ENCODE measurements around the gene CALN1. TPM values are rescaled to one million over a fixed set of nuclear protein-coding genes. Genes with fewer than 3 reads are reported as not detected.

CALN1 gene
- total RNA-seq, 1 experiment from 2014 or later = not detected

DNA sequence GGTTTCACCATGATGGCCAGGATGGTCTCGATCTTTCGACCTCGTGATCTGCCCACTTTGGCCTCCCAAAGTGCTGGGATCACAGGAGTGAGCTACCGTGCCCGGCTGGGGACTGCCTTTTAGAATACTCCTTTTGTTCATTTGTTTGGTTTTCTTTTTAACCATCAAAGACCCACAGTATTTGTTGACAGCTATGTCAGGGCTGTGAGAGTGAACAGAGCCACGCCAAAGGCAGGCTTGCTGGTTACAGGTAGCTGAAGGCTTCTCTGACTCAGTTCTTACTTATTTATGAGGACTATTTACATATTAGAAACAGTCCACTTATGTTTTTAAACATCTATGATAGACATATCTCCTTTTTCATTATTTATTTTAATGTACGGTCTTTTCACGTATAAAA, 544.5 kb downstream of the CALN1 start:
- no peak for DNase-seq
- H4K20me1 ChIP-seq (ENCODE audit: insufficient read depth, low read depth, low read length) = no peaks in the 10 kb centered on the region
- no peaks in the 10 kb centered on the region for H3K27me3 ChIP-seq (ENCODE audit: low read length)
- no peaks in the 10 kb centered on the region for H3K4me1 ChIP-seq (ENCODE audit: low read length)
- H3K4me2 ChIP-seq (ENCODE audit: low read depth, low read length, poor library complexity, severe bottlenecking) = no peak overlapping the region
- no peak overlapping the region for H3K9ac ChIP-seq (ENCODE audit: low read length)
- H2AFZ ChIP-seq (ENCODE audit: low read length) = no peak overlapping the region
- no peaks in the 10 kb centered on the region for H3K79me2 ChIP-seq (ENCODE audit: low read length)
- H3K9me3 ChIP-seq (ENCODE audit: low read length) = no peaks in the 10 kb centered on the region
- no peak overlapping the region for H3K27ac ChIP-seq (ENCODE audit: low read length)
- no peak overlapping the region for H3K4me3 ChIP-seq (ENCODE audit: low read length)
- H3K9me2 ChIP-seq (replicated peaks; ENCODE audit: insufficient read depth, low read length) = no peaks in the 10 kb centered on the region
- H3K36me3 ChIP-seq (ENCODE audit: insufficient read depth, low read length) = no peaks in the 10 kb centered on the region

DNA sequence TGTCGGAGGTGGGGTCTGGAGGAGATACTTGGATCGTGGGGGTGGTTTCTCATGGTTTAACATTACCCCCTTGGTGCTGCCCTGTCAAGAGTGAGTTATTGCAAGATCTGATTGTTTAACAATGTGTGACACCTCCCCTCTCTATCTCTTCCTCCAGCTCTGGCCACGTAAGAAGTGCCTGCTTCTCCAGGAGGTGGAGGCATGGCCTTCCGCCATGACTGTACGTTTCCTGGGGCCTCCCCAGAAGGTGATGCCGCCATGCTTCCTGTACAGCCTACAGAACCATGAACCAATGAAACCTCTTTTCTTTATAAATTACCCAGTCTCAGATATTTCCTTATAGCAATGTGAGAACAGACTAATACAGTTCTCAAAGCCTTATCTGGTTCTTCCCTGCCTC, 547.0 kb downstream of the CALN1 start:
- H3K9me2 ChIP-seq (replicated peaks; ENCODE audit: insufficient read depth, low read length) = no peaks in the 10 kb centered on the region
- H3K79me2 ChIP-seq (ENCODE audit: low read length) = no peaks in the 10 kb centered on the region
- no peaks in the 10 kb centered on the region for H4K20me1 ChIP-seq (ENCODE audit: insufficient read depth, low read depth, low read length)
- no peak overlapping the region for H3K4me2 ChIP-seq (ENCODE audit: low read depth, low read length, poor library complexity, severe bottlenecking)
- H3K27me3 ChIP-seq (ENCODE audit: low read length) = no peaks in the 10 kb centered on the region
- no peak for DNase-seq
- H3K9ac ChIP-seq (ENCODE audit: low read length) = no peak overlapping the region
- no peak overlapping the region for H2AFZ ChIP-seq (ENCODE audit: low read length)
- no peaks in the 10 kb centered on the region for H3K4me1 ChIP-seq (ENCODE audit: low read length)
- H3K27ac ChIP-seq (ENCODE audit: low read length) = no peak overlapping the region
- H3K36me3 ChIP-seq (ENCODE audit: insufficient read depth, low read length) = no peaks in the 10 kb centered on the region
- no peaks in the 10 kb centered on the region for H3K9me3 ChIP-seq (ENCODE audit: low read length)
- H3K4me3 ChIP-seq (ENCODE audit: low read length) = no peak overlapping the region

DNA sequence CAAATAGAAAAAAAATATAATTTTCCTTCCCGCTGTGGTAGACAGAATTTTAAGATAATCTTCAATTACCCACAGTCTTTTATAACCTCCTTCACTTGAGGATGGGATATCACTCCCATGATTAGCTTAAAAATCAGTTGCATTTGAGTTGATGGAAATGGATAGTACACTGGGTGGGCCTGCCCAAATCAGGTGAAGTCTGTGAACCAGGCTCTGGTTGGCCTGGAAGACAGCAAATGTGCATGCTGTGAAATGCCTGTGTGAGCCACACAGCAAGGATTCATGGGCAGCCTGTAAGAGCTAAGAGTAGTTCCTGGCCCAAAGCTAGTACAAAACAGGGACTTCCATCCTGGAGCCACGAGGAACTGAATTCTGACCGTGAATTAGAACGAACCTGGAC, 548.0 kb downstream of the CALN1 start:
- no peak for DNase-seq
- no peak overlapping the region for H3K4me2 ChIP-seq (ENCODE audit: low read depth, low read length, poor library complexity, severe bottlenecking)
- no peaks in the 10 kb centered on the region for H3K9me2 ChIP-seq (replicated peaks; ENCODE audit: insufficient read depth, low read length)
- H3K27me3 ChIP-seq (ENCODE audit: low read length) = no peaks in the 10 kb centered on the region
- no peaks in the 10 kb centered on the region for H3K36me3 ChIP-seq (ENCODE audit: insufficient read depth, low read length)
- no peak overlapping the region for H2AFZ ChIP-seq (ENCODE audit: low read length)
- no peaks in the 10 kb centered on the region for H3K4me1 ChIP-seq (ENCODE audit: low read length)
- no peaks in the 10 kb centered on the region for H4K20me1 ChIP-seq (ENCODE audit: insufficient read depth, low read depth, low read length)
- no peaks in the 10 kb centered on the region for H3K9me3 ChIP-seq (ENCODE audit: low read length)
- H3K4me3 ChIP-seq (ENCODE audit: low read length) = no peak overlapping the region
- H3K9ac ChIP-seq (ENCODE audit: low read length) = no peak overlapping the region
- no peak overlapping the region for H3K27ac ChIP-seq (ENCODE audit: low read length)
- no peaks in the 10 kb centered on the region for H3K79me2 ChIP-seq (ENCODE audit: low read length)

DNA sequence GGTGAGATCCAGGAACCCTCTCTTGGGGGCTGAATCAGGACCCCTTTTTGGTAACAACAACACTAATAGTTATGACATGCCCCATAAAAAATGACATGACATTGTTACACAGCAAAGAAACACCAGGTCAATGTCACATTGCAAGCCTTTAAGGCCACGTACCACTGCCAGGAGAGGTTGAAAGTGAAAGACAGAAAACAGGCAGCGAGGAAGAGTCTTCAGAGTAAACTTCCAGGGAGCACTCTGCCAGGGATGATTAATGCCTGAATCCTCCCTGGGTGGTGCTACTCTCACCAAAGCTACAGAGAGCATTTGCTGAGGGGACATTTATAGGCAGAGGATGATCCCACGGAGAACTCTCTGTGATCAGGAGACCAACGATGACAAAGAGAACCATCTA, 551.6 kb downstream of the CALN1 start:
- no peaks in the 10 kb centered on the region for H3K27me3 ChIP-seq (ENCODE audit: low read length)
- no peak for DNase-seq
- no peaks in the 10 kb centered on the region for H4K20me1 ChIP-seq (ENCODE audit: insufficient read depth, low read depth, low read length)
- H3K4me3 ChIP-seq (ENCODE audit: low read length) = no peak overlapping the region
- no peaks in the 10 kb centered on the region for H3K4me1 ChIP-seq (ENCODE audit: low read length)
- no peak overlapping the region for H2AFZ ChIP-seq (ENCODE audit: low read length)
- no peaks in the 10 kb centered on the region for H3K36me3 ChIP-seq (ENCODE audit: insufficient read depth, low read length)
- no peaks in the 10 kb centered on the region for H3K79me2 ChIP-seq (ENCODE audit: low read length)
- H3K9ac ChIP-seq (ENCODE audit: low read length) = no peak overlapping the region
- H3K9me3 ChIP-seq (ENCODE audit: low read length) = no peaks in the 10 kb centered on the region
- no peaks in the 10 kb centered on the region for H3K9me2 ChIP-seq (replicated peaks; ENCODE audit: insufficient read depth, low read length)
- no peak overlapping the region for H3K27ac ChIP-seq (ENCODE audit: low read length)
- H3K4me2 ChIP-seq (ENCODE audit: low read depth, low read length, poor library complexity, severe bottlenecking) = no peak overlapping the region

GRCh38 chr7:71857338-71857737, 554.8 kb downstream of the CALN1 start:
- Histone ChIP-seq H3K4me1 (ENCODE audit: low read length) (no peaks in the 10 kb centered on the region), H3K9ac (ENCODE audit: low read length) (no peak overlapping the region), H3K27ac (ENCODE audit: low read length) (no peak overlapping the region), H3K79me2 (ENCODE audit: low read length) (no peaks in the 10 kb centered on the region), H3K9me3 (ENCODE audit: low read length) (no peaks in the 10 kb centered on the region), H3K36me3 (ENCODE audit: insufficient read depth, low read length) (no peaks in the 10 kb centered on the region), H3K9me2 (replicated peaks; ENCODE audit: insufficient read depth, low read length) (no peaks in the 10 kb centered on the region), H3K4me3 (ENCODE audit: low read length) (no peak overlapping the region), H4K20me1 (ENCODE audit: insufficient read depth, low read depth, low read length) (no peaks in the 10 kb centered on the region), H2AFZ (ENCODE audit: low read length) (no peak overlapping the region), H3K4me2 (ENCODE audit: low read depth, low read length, poor library complexity, severe bottlenecking) (no peak overlapping the region), H3K27me3 (ENCODE audit: low read length) (no peaks in the 10 kb centered on the region)
- no peak for DNase-seq

- Histone ChIP-seq H3K9me3 (ENCODE audit: low read length) (no peaks in the 10 kb centered on the region), H3K4me2 (ENCODE audit: low read depth, low read length, poor library complexity, severe bottlenecking) (no peak overlapping the region), H2AFZ (ENCODE audit: low read length) (no peak overlapping the region), H3K27me3 (ENCODE audit: low read length) (no peaks in the 10 kb centered on the region), H3K4me3 (ENCODE audit: low read length) (no peak overlapping the region), H3K9me2 (replicated peaks; ENCODE audit: insufficient read depth, low read length) (no peaks in the 10 kb centered on the region), H3K27ac (ENCODE audit: low read length) (no peak overlapping the region), H3K79me2 (ENCODE audit: low read length) (no peaks in the 10 kb centered on the region), H4K20me1 (ENCODE audit: insufficient read depth, low read depth, low read length) (no peaks in the 10 kb centered on the region), H3K36me3 (ENCODE audit: insufficient read depth, low read length) (no peaks in the 10 kb centered on the region), H3K9ac (ENCODE audit: low read length) (no peak overlapping the region), H3K4me1 (ENCODE audit: low read length) (no peaks in the 10 kb centered on the region)
- DNase-seq = no peak
Measured at GRCh38 chr7:71854546-71855397, 557.4 kb downstream of the CALN1 start.

GRCh38 chr7:71851776-71852498, 560.2 kb downstream of the CALN1 start:
- Histone ChIP-seq H3K27ac (ENCODE audit: low read length) (no peak overlapping the region), H3K9me2 (replicated peaks; ENCODE audit: insufficient read depth, low read length) (no peaks in the 10 kb centered on the region), H3K9me3 (ENCODE audit: low read length) (no peaks in the 10 kb centered on the region; the same call in 1 of the 2 replicates)

GRCh38 chr7:71846160-71846559, 566.0 kb downstream of the CALN1 start:
- H3K4me2 ChIP-seq (ENCODE audit: low read depth, low read length, poor library complexity, severe bottlenecking) = no peak overlapping the region
- H4K20me1 ChIP-seq (ENCODE audit: insufficient read depth, low read depth, low read length) = no peaks in the 10 kb centered on the region
- no peaks in the 10 kb centered on the region for H3K27me3 ChIP-seq (ENCODE audit: low read length)
- no peaks in the 10 kb centered on the region; the same call in 1 of the 2 replicates for H3K9me3 ChIP-seq (ENCODE audit: low read length)
- no peaks in the 10 kb centered on the region for H3K36me3 ChIP-seq (ENCODE audit: insufficient read depth, low read length)
- no peaks in the 10 kb centered on the region for H3K4me1 ChIP-seq (ENCODE audit: low read length)
- no peak overlapping the region for H2AFZ ChIP-seq (ENCODE audit: low read length)
- no peaks in the 10 kb centered on the region for H3K79me2 ChIP-seq (ENCODE audit: low read length)
- no peaks in the 10 kb centered on the region for H3K9me2 ChIP-seq (replicated peaks; ENCODE audit: insufficient read depth, low read length)
- peak; percentile 45 for DNase-seq
- no peak overlapping the region for H3K4me3 ChIP-seq (ENCODE audit: low read length)
- no peak overlapping the region for H3K9ac ChIP-seq (ENCODE audit: low read length)
- H3K27ac ChIP-seq (ENCODE audit: low read length) = no peak overlapping the region

More at GRCh38 chr7:71851776-71852498, 560.2 kb downstream of the CALN1 start:
- H3K4me1 ChIP-seq (ENCODE audit: low read length) = no peaks in the 10 kb centered on the region
- H3K27me3 ChIP-seq (ENCODE audit: low read length) = no peaks in the 10 kb centered on the region
- H3K79me2 ChIP-seq (ENCODE audit: low read length) = no peaks in the 10 kb centered on the region
- H4K20me1 ChIP-seq (ENCODE audit: insufficient read depth, low read depth, low read length) = no peaks in the 10 kb centered on the region
- no peak for DNase-seq
- no peak overlapping the region for H2AFZ ChIP-seq (ENCODE audit: low read length)
- no peak overlapping the region for H3K4me3 ChIP-seq (ENCODE audit: low read length)
- H3K9ac ChIP-seq (ENCODE audit: low read length) = no peak overlapping the region
- no peak overlapping the region for H3K4me2 ChIP-seq (ENCODE audit: low read depth, low read length, poor library complexity, severe bottlenecking)
- no peaks in the 10 kb centered on the region for H3K36me3 ChIP-seq (ENCODE audit: insufficient read depth, low read length)
